GM19351 (cell line): ENCODE data around the gene CANT1.
"Not testable (repeated sequence)": the region's sequence is repeated elsewhere in the genome, so short reads cannot be mapped to it uniquely, and the experiment has no call there.

Source experiments
- ATAC-seq: cut with Tn5 transposase; IDR thresholded peaks from one replicate; pipeline ENCODE4 v1.9.1; 2021; ENCODE audit warnings: mild to moderate bottlenecking, moderate library complexity; ENCODE audit not compliant: unreplicated experiment

The CANT1 gene

GRCh38 chr17:78962345-78962983 is 47.1 kb downstream of the CANT1 start:
- ATAC-seq, result no peak

GRCh38 chr17:78961571-78961970 is 48.0 kb downstream of the CANT1 start:
- no peak for ATAC-seq

GRCh38 chr17:78960928-78961327 is 48.6 kb downstream of the CANT1 start:
- ATAC-seq, result no peak

- no peak for ATAC-seq
These were observed 49.8 kb downstream of the CANT1 start for GRCh38 chr17:78959803-78960202.

GRCh38 chr17:78958641-78959127 is 50.9 kb downstream of the CANT1 start:
- no peak for ATAC-seq

GRCh38 chr17:78957128-78957527 is 52.4 kb downstream of the CANT1 start:
- ATAC-seq, result no peak

GRCh38 chr17:78956254-78956653 is 53.3 kb downstream of the CANT1 start:
- no peak for ATAC-seq

GRCh38 chr17:78954684-78955083 is 54.9 kb downstream of the CANT1 start:
- ATAC-seq, result no peak

GRCh38 chr17:78953356-78954350 is 55.9 kb downstream of the CANT1 start:
- ATAC-seq, result no peak

- ATAC-seq, result no peak
These were observed 56.9 kb downstream of the CANT1 start for GRCh38 chr17:78952706-78953105.

GRCh38 chr17:78951967-78952551 is 57.5 kb downstream of the CANT1 start:
- ATAC-seq, result no peak

- no peak for ATAC-seq
These were observed 58.7 kb downstream of the CANT1 start for GRCh38 chr17:78950870-78951269.

- no peak for ATAC-seq
These were observed 62.1 kb downstream of the CANT1 start for GRCh38 chr17:78947235-78948149.

GRCh38 chr17:78946631-78947030 is 62.9 kb downstream of the CANT1 start:
- ATAC-seq, result no peak

- ATAC-seq, result no peak
These were observed 63.4 kb downstream of the CANT1 start for GRCh38 chr17:78946131-78946530.

GRCh38 chr17:78945455-78945854 is 64.1 kb downstream of the CANT1 start:
- ATAC-seq, result not testable (repeated sequence)

- ATAC-seq, result no peak
These were observed 64.6 kb downstream of the CANT1 start for GRCh38 chr17:78944956-78945355.

- no peak for ATAC-seq
These were observed 65.5 kb downstream of the CANT1 start for GRCh38 chr17:78944026-78944425.
